GM19240 (cell line): ENCODE measurements around the gene ATP5MC2.
"Not testable (repeated sequence)": the region's sequence is repeated elsewhere in the genome, so short reads cannot be mapped to it uniquely, and the experiment has no call there.

Experiments
- DNase-seq: peaks from one replicate; pipeline ENCODE4 v3.0.0; 2011; ENCODE audit warnings: low spot score; ENCODE audit not compliant: insufficient read length

Gene ATP5MC2

GRCh38 chr12:53652366-53652765 lies 23.5 kb downstream of the ATP5MC2 start:
- no peak for DNase-seq

DNA sequence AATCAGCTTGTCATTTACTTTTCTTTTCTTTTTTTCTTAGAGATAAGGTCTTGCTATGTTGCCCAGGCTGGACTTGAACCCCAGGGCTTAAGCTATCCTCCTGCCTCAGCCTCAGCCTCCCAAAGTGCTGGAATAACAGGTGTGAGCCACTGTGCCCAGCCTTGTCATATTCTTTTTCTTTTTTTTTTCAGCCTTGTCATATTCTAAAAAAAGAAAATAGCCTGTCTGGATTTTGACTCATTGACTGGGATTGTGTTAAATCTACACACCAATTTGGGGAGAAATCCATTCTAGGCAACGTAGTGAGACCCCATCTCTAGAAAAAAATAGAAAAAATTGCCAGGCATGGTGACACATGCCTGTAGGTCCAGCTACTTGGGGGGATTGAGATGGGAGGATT lies 24.1 kb downstream of the ATP5MC2 start:
- DNase-seq, result no peak

- not testable (repeated sequence) for DNase-seq
These were observed 29.6 kb downstream of the ATP5MC2 start for GRCh38 chr12:53646300-53646699.

DNA sequence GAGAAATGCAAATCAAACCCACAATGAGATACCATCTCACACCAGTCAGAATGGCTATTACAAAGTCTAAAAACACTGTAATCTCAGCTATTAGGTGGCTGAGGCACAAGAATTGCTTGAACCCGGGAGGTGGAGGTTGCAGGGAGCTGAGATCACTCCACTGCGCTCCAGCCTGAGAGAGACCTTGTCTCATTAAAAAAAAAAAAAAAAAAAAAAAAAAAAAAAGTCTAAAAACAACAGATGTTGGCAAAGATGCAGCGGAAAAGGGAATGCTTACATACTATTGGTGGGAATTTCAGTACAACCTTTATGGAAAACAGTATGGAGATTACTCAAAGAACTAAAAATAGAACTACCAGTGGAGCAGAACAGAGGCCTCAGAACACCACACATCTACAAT lies 30.7 kb downstream of the ATP5MC2 start:
- no peak for DNase-seq

DNA sequence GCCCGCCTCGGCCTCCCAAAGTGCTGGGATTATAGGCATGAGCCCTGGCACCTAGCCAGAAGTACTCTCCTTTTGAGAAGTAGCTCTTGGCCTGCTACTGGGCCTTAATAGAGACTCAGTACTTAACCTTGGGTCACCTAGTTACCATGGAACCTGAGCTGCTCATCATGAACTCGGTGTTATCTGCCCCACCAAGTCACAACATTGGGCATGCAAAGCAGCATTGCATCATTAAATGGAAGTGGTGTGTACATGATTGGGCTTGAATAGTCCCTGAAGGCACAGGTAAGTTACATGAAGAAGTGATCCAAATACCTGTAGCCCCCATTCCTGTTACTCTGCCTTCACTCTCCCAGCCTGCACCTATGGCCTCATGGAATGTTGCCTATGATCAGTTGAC lies 31.8 kb downstream of the ATP5MC2 start:
- no peak for DNase-seq

- no peak for DNase-seq
These were observed 32.5 kb downstream of the ATP5MC2 start for GRCh38 chr12:53643232-53643979.

GRCh38 chr12:53638057-53638456 lies 37.8 kb downstream of the ATP5MC2 start:
- no peak for DNase-seq

GRCh38 chr12:53636641-53637040 lies 39.2 kb downstream of the ATP5MC2 start:
- DNase-seq, result no peak

DNA sequence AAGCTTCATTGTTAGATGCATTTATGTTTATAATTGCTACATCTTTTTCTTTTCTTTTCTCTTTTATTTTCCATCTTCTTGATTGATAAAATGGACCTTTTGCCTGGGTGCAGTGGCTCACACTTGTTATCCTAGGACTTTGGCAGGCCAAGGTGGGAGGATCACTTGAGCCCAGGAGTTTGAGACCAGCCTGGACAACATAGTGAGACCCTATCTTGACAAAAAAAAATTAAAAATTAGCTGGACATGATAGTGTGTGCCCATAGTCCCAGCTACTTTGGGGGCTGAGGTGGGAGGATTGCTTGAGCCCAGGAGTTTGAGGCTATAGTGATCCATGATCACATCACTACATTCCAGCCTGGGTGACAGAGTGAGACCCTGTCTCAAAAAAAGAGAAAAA lies 40.2 kb downstream of the ATP5MC2 start:
- not testable (repeated sequence) for DNase-seq

DNA sequence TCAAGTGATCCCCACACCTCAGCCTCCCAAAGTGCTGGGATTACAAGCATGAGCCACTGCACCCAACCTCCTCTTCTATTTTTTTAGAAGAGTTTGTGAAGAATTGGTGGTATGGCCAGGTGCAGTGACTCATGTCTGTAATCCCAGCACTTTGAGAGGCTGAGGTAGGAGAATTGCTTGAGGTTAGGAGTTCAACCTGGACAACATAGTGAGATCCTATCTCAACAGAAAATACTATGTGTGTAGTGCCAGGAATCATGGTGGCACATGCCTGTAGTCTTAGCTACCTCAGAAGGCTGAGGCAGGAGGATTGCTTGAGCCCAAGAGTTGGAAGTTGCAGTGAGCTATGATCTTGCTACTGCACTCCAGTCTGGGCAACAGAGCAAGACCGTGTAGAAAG lies 44.2 kb downstream of the ATP5MC2 start:
- no peak for DNase-seq

DNA sequence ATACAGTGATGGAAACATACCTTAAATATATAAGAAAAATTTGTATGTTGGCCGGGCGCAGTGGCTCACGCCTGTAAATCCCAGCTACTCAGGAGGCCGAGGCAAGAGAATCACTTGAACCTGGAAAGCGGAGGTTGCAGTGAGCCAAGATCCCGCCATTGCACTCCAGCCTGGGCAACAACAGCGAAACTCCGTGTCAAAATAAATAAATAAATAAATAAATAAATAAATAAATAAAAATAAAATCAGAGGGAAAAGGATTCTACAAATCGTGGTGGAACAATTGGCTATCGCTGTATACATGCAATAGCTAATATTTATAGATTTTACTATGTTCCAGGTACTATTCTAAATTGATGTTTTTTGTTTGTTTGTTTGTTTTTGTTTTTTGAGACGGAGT lies 48.0 kb downstream of the ATP5MC2 start:
- no peak for DNase-seq

- DNase-seq, result no peak
These were observed 49.1 kb downstream of the ATP5MC2 start for GRCh38 chr12:53626702-53627169.

- DNase-seq, result peak; percentile 90
These were observed 49.8 kb downstream of the ATP5MC2 start, which contains the start of gene ATF7 for GRCh38 chr12:53625946-53626701. Gene ATF7 (minus strand): TSS chr12:53626382. CDS start chr12:53601000, 25,382 bp downstream.

- no peak for DNase-seq
These were observed 50.4 kb downstream of the ATP5MC2 start for GRCh38 chr12:53625373-53625945.

- no peak for DNase-seq
These were observed 50.9 kb downstream of the ATP5MC2 start for GRCh38 chr12:53624956-53625355.

DNA sequence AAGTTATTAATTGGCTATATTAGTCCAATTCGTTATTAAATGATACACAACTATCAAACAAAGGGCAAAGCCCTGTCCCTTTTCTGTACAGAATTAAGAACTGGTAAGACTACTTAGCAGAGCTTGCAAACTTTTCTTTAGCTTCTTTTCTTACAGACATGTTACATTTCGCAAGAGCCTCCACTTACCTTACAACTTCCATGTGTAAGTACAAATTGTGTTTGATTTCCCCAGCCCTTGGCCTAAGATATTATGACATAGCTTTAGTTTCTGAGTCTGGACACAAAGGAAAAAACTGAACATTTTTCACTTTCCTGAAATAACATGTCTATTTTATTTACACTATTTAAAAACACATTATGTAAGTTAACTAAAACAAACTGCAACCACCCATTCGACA lies 51.4 kb downstream of the ATP5MC2 start:
- DNase-seq, result no peak

- no peak for DNase-seq
These were observed 52.1 kb downstream of the ATP5MC2 start for GRCh38 chr12:53623548-53624385.

- no peak for DNase-seq
These were observed 53.2 kb downstream of the ATP5MC2 start for GRCh38 chr12:53622724-53623123.

DNA sequence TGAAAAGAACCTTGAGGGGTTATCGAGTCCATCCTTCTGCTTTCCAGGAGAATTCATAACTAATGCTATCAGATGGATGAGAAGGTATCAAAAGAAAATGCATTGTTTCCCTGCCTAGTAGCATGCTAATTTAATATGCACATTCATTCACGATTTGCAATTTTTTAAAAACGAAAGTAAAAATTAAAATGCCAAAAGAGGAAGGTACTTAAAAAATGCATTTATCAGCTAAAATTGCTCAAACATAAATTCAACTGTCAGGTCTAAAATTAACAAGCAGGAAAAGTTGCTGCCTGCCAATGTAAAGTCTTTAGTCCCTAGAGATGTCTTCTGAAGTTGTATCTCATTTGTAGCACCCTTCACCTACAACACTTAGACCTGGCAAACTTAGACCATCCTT lies 57.6 kb downstream of the ATP5MC2 start:
- DNase-seq, result no peak

GRCh38 chr12:53617700-53618099 lies 58.2 kb downstream of the ATP5MC2 start:
- DNase-seq, result no peak

DNA sequence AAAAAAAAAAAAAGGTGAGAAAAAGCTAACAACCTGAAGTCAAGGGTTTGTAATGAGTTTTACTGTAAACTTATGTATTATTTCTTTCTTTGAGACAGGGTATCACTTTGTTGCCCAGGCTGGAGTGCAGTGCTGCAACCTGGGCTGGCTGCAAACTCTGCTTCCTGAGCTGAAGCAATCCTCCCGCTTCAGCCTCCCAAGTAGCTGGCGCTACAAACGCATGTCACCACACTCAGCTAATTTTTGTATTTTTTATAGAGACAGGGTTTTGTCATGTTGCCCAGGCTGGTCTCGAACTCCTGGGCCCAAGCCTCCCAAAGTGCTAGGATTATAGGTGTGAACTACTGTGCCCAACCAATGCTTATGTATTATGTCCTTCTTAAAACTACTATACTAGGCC lies 58.9 kb downstream of the ATP5MC2 start:
- no peak for DNase-seq
